Measurements from ENCODE around the gene PANK3.

DNA sequence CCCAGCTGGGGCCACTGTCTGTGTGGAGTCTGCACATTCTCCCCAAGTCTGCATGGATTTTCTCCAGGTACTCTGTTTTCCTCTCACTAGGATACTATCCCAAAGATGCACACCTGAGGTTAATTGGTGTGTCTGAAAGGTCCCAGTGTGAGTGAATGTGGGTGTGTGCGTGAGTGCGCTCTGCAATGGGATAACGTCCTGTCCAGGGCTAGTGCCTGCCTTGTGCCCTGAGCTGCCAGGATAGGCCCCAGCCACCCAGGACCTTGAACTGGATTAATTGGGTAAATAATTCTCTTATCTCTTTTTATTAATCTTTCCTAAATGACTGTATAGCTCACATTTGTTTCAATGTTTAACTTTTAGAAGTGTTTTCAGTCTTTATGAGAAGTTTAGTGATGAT, 11.5 kb upstream of the PANK3 start:
- no peak for TF ChIP-seq POLR2AphosphoS5 (IDR thresholded peaks at IDR 0.05)
- TF ChIP-seq, protein P1, sequence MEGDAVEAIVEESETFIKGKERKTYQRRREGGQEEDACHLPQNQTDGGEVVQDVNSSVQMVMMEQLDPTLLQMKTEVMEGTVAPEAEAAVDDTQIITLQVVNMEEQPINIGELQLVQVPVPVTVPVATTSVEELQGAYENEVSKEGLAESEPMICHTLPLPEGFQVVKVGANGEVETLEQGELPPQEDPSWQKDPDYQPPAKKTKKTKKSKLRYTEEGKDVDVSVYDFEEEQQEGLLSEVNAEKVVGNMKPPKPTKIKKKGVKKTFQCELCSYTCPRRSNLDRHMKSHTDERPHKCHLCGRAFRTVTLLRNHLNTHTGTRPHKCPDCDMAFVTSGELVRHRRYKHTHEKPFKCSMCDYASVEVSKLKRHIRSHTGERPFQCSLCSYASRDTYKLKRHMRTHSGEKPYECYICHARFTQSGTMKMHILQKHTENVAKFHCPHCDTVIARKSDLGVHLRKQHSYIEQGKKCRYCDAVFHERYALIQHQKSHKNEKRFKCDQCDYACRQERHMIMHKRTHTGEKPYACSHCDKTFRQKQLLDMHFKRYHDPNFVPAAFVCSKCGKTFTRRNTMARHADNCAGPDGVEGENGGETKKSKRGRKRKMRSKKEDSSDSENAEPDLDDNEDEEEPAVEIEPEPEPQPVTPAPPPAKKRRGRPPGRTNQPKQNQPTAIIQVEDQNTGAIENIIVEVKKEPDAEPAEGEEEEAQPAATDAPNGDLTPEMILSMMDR (IDR thresholded peaks at IDR 0.05), result no peak
- no peak for TF ChIP-seq EP300 (IDR thresholded peaks at IDR 0.05)

Data from gastroesophageal sphincter (tissue), 3 donors.